GM10248 (cell line): Measurements from ENCODE around the gene SLCO3A1.

Source experiments
- CTCF ChIA-PET: fragments of 300-600 bp; sonication (Branson Sonifier 250); formaldehyde crosslinking; extraction: SDS; loops from one replicate; lab custom pipeline; 2021; ENCODE audit warnings: antibody characterized with exemption; lab: Yijun Ruan, JAX
- POLR2A ChIA-PET: fragments of 350-650 bp; sonication (Branson Sonifier 250); formaldehyde crosslinking; extraction: SDS; loops from one replicate; lab custom pipeline; 2020; ENCODE audit warnings: antibody characterized with exemption; lab: Yijun Ruan, JAX
- DNase-seq: peaks from one replicate; pipeline ENCODE4 v3.0.0; 2012; ENCODE audit errors: extremely low spot score
- CTCF ChIP-seq: IDR thresholded peaks from 2 replicates; pipeline ENCODE4 v1.5.1; 2012; ENCODE audit warnings: mild to moderate bottlenecking, low read depth; ENCODE audit errors: extremely low read depth, missing control alignments, control extremely low read depth

SLCO3A1 gene

GRCh38 chr15:92047900-92048299 lies 194.4 kb downstream of the SLCO3A1 start:
- no peak for DNase-seq
- POLR2A ChIA-PET: no interaction called here
- no peak for TF ChIP-seq CTCF
- CTCF ChIA-PET: no interaction called here

GRCh38 chr15:92048739-92049138 lies 195.2 kb downstream of the SLCO3A1 start:
- POLR2A ChIA-PET: no interaction called here
- no peak for TF ChIP-seq CTCF

GRCh38 chr15:92049290-92049989 lies 195.9 kb downstream of the SLCO3A1 start:
- DNase-seq: no peak
- ChIA-PET POLR2A (no interaction called here), CTCF (interaction anchor here (1.1 kb wide), 1 partner anchor 12 kb away, joined by 3 read pairs; no protein-coding TSS in a partner anchor)
- no peak for TF ChIP-seq CTCF

More at GRCh38 chr15:92048739-92049138, 195.2 kb downstream of the SLCO3A1 start:
- CTCF ChIA-PET: no interaction called here
- DNase-seq: no peak

- ChIA-PET CTCF (interaction anchor here (1.1 kb wide), 1 partner anchor 11 kb away, joined by 3 read pairs; no protein-coding TSS in a partner anchor), POLR2A (no interaction called here)
- DNase-seq: no peak
- TF ChIP-seq CTCF: no peak
Measured at GRCh38 chr15:92050220-92050898, 196.9 kb downstream of the SLCO3A1 start.

- ChIA-PET POLR2A (no interaction called here), CTCF (no interaction called here)
- DNase-seq: no peak
- no peak for TF ChIP-seq CTCF
Measured at GRCh38 chr15:92051716-92052115, 198.2 kb downstream of the SLCO3A1 start.

- CTCF ChIA-PET: no interaction called here
Measured at GRCh38 chr15:92053753-92054316, 200.3 kb downstream of the SLCO3A1 start.

More at GRCh38 chr15:92053753-92054316, 200.3 kb downstream of the SLCO3A1 start:
- TF ChIP-seq CTCF: no peak
- DNase-seq: no peak
- POLR2A ChIA-PET: no interaction called here
